Stimulated activated CD4-positive, alpha-beta T cell treated with anti-CD3 and anti-CD28 coated beads, Interleukin-15, amount 100 ng/mL, for 48 hours (primary cell): Measurements from ENCODE around the gene COL26A1.
"Not testable (repeated sequence)": the region's sequence is repeated elsewhere in the genome, so short reads cannot be mapped to it uniquely, and the experiment has no call there.

Experiments used
- DNase-seq, 2 donors: peaks; one replicate each; pipeline ENCODE4 v3.0.0-alpha.2; 2020; ENCODE audit warnings: low read depth in 2 of 2

Gene COL26A1

DNA sequence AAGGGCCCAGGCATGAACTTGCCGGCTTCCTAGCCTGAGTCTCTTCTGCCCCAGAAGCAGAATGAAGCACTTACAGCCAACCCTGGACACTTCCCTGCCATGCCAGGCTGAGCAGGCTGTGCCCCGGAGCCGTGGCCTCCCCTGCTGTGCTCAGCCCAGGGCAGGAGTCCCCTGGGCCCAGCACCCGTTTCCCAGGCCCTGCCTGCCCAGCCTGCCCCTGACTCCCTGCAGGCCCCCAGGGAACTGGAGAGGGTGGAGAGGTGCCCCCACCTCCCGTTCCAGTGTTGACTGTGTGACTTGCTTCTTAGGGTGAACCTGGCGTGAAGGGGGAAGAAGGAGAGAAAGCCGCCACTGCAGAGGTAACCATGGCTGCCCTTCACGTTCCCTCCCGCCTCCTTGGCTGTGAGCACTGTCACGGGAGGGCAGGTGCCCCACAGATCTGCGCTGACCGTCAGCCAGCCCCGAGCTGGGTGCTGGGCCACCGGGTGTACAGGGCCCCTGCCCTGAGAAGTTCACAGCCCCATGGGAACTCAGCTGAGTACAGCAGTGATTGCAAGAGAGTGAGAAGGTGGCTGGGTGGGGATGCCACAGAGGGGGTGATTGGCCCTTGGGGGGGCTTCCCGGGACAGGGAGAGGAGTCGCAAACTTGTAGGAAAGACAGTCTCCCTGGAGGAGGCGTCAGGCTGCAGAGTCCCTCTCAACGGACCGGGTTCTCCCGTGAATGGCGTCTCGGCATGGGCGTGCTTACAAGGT, 190.5 kb downstream of the COL26A1 start:
- no peak for DNase-seq

GRCh38 chr7:101553771-101554445, 191.2 kb downstream of the COL26A1 start:
- no peak for DNase-seq

DNA sequence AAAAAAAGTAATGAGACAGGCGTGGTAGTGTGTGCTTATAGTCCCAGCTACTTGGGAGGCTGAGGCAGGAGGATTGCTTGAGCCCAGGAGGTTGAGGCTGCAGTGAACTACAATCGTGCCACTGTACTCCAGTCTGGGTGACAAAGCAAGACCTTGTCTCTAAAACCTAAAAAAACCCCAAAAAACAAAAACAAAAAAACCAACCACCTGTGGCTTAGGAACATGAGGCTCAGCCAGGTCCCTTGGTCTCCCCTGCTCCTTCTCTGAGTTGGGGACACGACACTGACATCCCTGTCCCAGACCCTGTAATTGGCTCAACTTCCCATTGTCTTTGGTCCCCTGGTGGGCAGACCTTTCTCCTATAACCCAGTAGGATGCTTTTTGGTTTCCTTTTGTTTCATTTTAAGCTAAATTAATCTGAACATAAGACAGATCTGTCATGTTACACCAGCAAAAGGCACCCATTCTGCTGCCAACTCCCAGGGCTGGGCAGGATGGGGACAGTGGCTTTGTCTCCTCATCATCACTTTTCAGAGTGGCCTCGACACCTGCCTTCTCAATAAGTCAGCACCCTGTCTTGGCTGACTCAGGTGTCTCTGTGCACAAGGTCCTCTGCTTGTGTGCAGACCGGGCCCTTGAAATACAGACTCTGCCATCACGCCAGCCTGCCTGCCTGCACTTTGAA, 192.1 kb downstream of the COL26A1 start:
- no peak for DNase-seq

- no peak for DNase-seq
Measured at GRCh38 chr7:101555269-101555920, 192.7 kb downstream of the COL26A1 start.

- no peak for DNase-seq
Measured at GRCh38 chr7:101555921-101556275, 193.2 kb downstream of the COL26A1 start.

DNA sequence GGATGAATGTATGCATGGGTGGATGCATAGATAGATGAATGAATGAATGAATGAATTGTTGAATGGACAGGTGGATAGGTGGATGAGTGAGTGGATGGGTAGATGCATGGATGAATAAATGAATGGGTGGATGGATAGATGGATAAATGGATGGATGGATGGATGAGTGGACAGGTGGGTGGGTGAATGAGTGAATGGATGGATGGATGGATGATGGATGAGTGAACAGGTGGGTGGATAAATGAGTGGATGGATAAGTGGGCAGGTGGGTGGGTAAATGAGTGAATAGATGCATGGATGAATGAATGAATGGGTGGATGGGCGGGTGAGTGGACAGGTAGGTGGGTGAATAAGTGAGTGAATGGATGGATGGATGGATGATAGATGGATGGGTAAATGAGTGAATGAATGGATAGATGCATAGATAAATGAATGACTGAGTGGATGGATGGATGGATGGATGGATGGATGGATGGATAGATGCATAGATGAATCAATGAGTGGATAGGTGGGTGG, 193.8 kb downstream of the COL26A1 start:
- no peak for DNase-seq

DNA sequence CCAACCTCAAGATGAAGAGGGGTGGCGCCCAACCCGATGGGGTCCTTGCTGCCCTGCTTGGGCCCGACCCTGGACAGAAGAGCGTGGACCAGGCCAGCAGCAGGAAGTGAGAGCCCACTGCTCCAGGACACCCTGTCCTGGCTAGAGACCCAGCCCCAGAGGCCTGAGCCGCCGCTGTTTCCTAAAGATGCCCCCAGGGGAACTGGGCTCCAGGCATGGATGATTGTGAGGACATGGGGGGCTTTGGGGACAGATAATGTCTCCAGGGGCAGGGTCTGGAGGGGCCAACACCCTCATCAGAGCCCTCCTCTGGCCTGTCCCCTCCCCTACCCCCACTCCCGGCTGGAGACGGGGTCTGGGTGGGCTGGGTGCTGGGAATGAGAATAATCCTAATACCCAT, 194.7 kb downstream of the COL26A1 start:
- DNase-seq, result no peak

DNA sequence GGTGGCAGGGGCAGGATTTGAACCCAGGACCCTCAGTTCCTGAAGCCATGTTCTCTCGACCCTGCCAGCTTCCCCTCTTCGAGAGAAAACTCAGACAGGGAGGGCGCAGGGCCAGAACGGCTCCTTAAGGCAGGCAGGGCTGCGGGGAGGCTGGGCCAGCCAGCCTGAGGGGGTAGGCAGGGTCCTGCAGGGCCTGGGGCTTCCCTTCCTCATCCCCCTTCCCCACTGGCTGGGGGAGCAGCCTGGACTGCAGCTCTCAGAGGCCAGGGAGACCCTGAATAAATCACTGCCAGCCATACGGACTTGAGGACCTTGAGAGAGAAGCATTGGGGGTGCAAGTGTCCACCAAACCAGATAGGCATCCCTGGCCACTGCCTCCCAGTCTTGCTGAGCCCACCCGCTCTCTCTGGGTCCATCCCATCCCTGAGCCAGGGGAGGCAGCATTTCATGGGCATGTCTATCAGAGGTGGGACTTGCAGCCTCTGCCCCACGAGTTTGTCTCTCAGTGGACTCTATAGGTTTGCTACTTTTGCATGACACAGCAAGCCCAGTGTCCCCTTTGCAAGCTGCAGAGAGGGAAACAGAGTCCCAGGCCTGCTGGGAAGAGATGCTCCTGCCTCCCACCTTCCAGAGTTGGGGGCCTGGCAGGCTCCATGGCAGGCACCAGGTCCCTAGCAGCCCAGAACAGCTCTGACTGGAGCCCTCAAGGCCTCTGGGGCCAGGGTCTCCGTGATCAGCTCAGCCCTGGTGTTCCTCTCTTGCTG, 195.5 kb downstream of the COL26A1 start:
- no peak for DNase-seq

- DNase-seq, result no peak
Measured at GRCh38 chr7:101558742-101559325, 196.2 kb downstream of the COL26A1 start.

- no peak for DNase-seq
Measured at GRCh38 chr7:101559586-101559985, 196.9 kb downstream of the COL26A1 start.

DNA sequence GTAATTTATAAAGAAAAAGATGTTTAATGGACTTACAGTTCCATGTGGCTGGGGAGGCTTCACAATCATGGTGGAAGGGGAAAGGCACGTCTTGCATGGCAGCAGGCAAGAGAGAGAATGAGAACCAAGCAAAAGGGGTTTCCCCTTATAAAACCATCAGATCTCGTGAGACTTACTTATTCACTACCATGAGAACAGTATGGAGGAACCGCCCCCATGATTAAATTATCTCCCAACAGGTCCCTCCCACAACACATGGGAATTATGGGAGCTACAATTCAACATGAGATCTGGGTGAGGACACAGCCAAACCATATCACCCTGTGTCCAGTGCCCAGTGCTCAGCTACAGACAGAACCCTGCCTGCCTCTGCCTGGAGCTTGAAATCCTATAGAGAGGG, 197.3 kb downstream of the COL26A1 start:
- DNase-seq, result not testable (repeated sequence)

DNA sequence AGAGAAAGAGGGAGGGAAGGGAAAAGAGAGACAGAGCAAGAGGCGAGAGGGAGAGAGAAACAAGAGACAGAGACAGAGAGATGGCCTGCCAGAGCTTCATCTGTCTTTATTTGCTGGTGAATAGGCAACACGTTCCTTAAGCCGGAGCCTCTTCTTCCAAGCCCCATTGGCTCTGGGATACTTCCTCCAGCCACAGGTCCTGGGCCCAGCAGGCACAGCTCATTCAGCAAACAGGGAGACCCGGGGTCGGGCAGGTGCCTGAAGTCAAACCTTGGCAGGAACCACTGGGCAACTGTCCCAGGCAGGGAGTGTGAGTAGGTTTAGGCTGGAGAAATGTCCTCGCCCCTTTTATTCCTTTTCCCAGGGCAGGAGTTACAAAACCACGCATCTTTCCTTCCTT, 198.2 kb downstream of the COL26A1 start:
- no peak for DNase-seq

DNA sequence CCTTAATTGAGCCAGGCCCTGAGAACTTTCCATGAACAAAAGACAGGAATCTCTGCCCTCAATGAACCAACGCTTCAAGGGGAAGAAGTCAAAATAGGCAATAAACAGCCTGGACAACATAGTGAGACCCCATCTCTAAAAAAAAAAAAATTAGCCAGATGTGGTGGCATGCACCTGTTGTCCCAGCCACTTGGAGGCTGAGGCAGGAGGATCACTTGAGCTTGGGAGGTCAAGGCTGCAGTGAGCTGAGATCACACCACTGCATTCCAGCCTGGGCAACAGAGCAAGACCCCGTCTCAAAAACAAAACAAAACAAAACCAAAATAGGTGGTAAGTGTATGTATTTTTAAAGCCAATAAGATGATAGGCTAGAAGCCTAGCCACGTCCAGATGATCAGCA, 198.6 kb downstream of the COL26A1 start:
- DNase-seq, result not testable (repeated sequence)

DNA sequence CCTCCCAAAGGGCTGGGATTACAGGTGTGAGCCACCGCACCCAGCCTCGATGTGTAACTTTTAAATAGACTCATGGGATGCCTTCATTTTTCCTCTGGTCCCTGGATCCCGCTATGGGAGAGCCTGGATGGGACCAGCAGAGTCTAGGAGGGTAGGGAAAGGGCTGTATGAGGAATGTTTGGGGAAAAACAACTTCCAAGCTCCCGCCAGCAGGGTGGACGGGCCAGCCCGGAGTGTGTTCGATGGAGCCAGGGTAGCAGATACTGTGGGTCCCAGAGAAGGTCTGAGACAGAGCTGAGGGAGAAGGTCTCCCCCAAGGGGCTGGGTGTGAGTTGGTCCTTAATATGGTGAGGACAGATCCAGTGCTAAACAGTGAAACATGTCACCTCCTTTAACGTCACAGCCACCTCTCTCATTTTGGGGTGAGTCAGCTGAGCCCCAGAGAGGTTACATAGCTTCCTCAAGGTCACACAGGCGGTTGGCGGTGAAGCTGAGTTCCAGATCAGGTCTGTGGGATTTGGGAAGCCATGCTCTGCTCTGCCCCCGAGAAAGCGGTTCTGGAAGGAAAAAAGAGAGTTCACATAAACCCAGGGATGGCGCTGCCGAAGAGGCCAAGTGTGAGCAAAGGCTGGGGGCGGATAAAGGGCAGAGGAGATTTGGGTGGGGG, 200.0 kb downstream of the COL26A1 start:
- DNase-seq, result no peak

- DNase-seq, result no peak
Measured at GRCh38 chr7:101563198-101563901, 200.7 kb downstream of the COL26A1 start.

DNA sequence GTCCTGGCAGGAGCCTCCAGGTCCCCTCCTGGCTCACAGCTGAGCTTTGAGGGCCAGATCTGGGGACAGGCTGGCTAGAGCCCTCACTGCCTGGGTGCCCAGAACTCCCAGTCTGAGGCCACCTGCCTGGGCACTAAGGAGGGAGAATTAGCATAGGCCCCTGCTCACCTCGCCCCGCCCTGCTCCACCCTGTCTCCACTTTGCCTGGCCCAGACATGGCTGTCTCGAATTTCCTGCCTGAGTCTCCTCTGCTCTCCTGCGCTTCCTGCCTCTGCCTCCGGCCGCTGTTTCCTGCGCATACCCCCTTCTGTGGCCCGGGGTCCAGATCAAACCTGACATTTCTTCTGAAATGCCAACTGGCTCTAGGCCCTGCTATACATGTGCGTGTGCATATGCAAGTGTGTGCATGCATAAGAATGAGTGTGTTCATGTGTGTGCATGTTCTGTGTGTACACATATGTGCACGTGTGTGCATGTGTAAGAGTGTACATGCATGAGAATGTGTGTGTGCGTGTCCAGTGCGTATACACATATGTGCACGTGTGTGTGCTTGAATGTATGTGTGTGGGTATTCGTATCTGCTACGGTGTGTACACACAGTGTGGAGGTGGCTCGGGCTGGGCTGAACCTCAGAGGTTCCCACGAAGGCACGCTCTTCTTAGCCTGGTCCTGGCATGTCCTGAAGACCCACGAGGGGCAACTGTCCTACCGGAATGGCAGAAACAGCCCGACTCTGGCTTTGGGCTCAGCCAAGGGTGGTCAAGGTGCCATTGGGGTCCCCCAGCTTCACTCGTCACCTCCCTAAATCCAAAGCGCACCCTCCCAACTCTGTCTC, 201.5 kb downstream of the COL26A1 start:
- DNase-seq, result no peak

GRCh38 chr7:101564778-101565211, 202.1 kb downstream of the COL26A1 start:
- DNase-seq, result no peak

DNA sequence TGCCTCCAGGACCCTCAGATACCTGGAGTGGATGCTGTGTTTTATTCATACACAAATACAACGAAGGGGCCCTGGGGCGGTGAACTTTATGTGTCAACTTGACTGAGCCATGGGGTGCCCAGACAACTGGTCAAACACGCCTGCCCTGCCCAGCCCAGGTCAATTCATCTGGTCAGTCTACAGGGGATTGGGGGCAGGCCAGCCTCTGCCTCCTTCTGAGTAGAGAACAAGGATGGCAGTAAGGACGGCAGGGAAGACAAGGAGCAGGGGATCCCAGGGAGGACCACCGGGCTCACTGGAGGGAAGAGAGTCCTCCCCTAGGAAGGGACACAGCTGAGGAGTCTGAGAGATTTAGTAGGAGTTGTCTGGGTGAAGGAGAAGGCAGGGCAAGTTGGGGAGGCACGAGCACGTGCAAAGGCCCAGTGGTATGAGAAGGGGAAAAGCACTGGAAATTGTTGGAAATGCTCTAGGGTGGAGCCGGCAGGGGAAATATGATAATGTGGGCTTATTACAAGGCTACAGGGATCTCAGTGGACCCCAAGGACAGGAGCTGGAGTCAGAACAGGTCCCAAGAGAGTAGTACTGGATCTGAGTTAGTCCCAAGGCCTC, 203.0 kb downstream of the COL26A1 start:
- no peak for DNase-seq
